SK-N-SH (cell line): ENCODE data around the gene LRRC27. TPM values are rescaled to one million over a fixed set of nuclear protein-coding genes. Genes with fewer than 3 reads are reported as not detected.

Experiments used
- CTCF ChIA-PET: fragments of 300-600, 350-600 bp; formaldehyde crosslinking; extraction: SDS; loops from one replicate; lab custom pipeline; 2021; lab: Yijun Ruan, JAX
- POLR2A ChIA-PET: fragments of 350-600 bp; sonication (Branson Sonifier 250); formaldehyde crosslinking; extraction: SDS; loops from one replicate; lab custom pipeline; 2020; ENCODE audit warnings: antibody characterized with exemption, inconsistent platforms; lab: Yijun Ruan, JAX
- DNase-seq: peaks from one replicate; pipeline ENCODE4 v3.0.0; 2012
- H2AFZ ChIP-seq: fragments of 200-600 bp; sonication (generic); 2 replicates; pipeline ENCODE4 v1.8.1; 2016; ENCODE audit warnings: antibody characterized with exemption, mild to moderate bottlenecking, low read depth
- H3F3A ChIP-seq: fragments of 200-600 bp; sonication (generic); replicated peaks from 2 replicates; pipeline ENCODE3; 2016; ENCODE audit warnings: antibody characterized with exemption, mild to moderate bottlenecking; ENCODE audit not compliant: insufficient read depth
- H3K27ac ChIP-seq, 2 experiments: fragments of 200-500 bp in 1 of 2; fragments of 200-600 bp in 1 of 2; sonication (Bioruptor generic) in 1 of 2; sonication (generic), shearing (Covaris generic) in 1 of 2; 2 replicates each; pipeline versions ENCODE4 v1.5.1 to v1.6.1; 2014 to 2016; ENCODE audit warnings: low read depth in 2 of 2, inconsistent platforms in 1 of 2, low read length in 1 of 2, mild to moderate bottlenecking in 1 of 2, mixed read lengths in 1 of 2
- H3K27me3 ChIP-seq: fragments of 200-600 bp; sonication (generic), shearing (Covaris generic); 2 replicates; pipeline ENCODE4 v1.6.1; 2016; ENCODE audit warnings: mixed run types; ENCODE audit not compliant: insufficient read depth
- H3K36me3 ChIP-seq, 2 experiments: fragments of 200-500 bp in 1 of 2; fragments of 200-600 bp in 1 of 2; sonication (Bioruptor generic) in 1 of 2; sonication (generic) in 1 of 2; replicated peaks in 1 of 2; 2 replicates each; pipeline versions ENCODE3 to v1.5.1; 2014 to 2016; ENCODE audit warnings: low read length in 1 of 2, mild to moderate bottlenecking in 1 of 2; ENCODE audit not compliant: insufficient read depth in 2 of 2, control insufficient read depth in 1 of 2
- H3K4me1 ChIP-seq, 2 experiments: fragments of 200-500 bp in 1 of 2; fragments of 200-600 bp in 1 of 2; sonication (Bioruptor generic) in 1 of 2; sonication (generic), shearing (Covaris generic) in 1 of 2; 2 replicates each; pipeline versions ENCODE4 v1.5.1 to v1.6.1; 2014 to 2016; ENCODE audit warnings: low read depth in 1 of 2, low read length in 1 of 2, mixed run types in 1 of 2; ENCODE audit not compliant: insufficient read depth in 2 of 2, control insufficient read depth in 1 of 2
- H3K4me2 ChIP-seq: fragments of 200-600 bp; sonication (generic), shearing (Covaris generic); 2 replicates; pipeline ENCODE4 v1.6.1; 2017; ENCODE audit warnings: mixed run types
- H3K4me3 ChIP-seq, 2 experiments: fragments of 200-500 bp in 1 of 2; fragments of 200-600 bp in 1 of 2; sonication (Bioruptor generic) in 1 of 2; sonication (generic), shearing (Covaris generic) in 1 of 2; 2 replicates each; pipeline versions ENCODE4 v1.5.1 to v1.8.1; 2014 to 2016; ENCODE audit warnings: low read depth in 2 of 2, inconsistent platforms in 1 of 2, low read length in 1 of 2, mild to moderate bottlenecking in 1 of 2, mixed read lengths in 1 of 2, moderate library complexity in 1 of 2
- H3K79me2 ChIP-seq: fragments of 200-600 bp; sonication (generic); 2 replicates; pipeline ENCODE4 v1.8.1; 2017; ENCODE audit warnings: mild to moderate bottlenecking; ENCODE audit not compliant: insufficient read depth
- H3K9ac ChIP-seq: fragments of 200-600 bp; sonication (generic); 2 replicates; pipeline ENCODE4 v1.6.1; 2017; ENCODE audit warnings: mixed run types
- H3K9me2 ChIP-seq: fragments of 200-600 bp; sonication (generic); 2 replicates; pipeline ENCODE4 v1.6.1; 2017; ENCODE audit warnings: mixed run types
- H3K9me3 ChIP-seq: fragments of 200-600 bp; sonication (generic); 2 replicates; pipeline ENCODE4 v1.6.1; 2017; ENCODE audit warnings: mixed run types, mild to moderate bottlenecking, moderate library complexity
- H4K20me1 ChIP-seq: fragments of 200-600 bp; sonication (generic); 2 replicates; pipeline ENCODE4 v1.6.1; 2017; ENCODE audit warnings: mild to moderate bottlenecking, mixed run types; ENCODE audit not compliant: insufficient read depth
- CHD2 ChIP-seq: fragments of 150-350 bp; IDR thresholded peaks from 2 replicates; pipeline ENCODE4 v1.6.1; 2018; ENCODE audit warnings: low read length; ENCODE audit not compliant: partially characterized antibody
- CTCF ChIP-seq: fragments of 200-600 bp; sonication (generic); IDR thresholded peaks from 2 replicates; pipeline ENCODE4 v1.6.1; 2017; ENCODE audit warnings: antibody characterized with exemption, mild to moderate bottlenecking, moderate library complexity
- ELF1 ChIP-seq: IDR thresholded peaks from 2 replicates; pipeline ENCODE4 v1.4.0; 2012
- EP300 ChIP-seq, 2 experiments: IDR thresholded peaks; 2 replicates each; pipeline versions ENCODE4 v1.4.0 to v1.6.1; 2012; ENCODE audit warnings: borderline replicate concordance in 1 of 2, low read depth in 1 of 2, low read length in 1 of 2
- FOXM1 ChIP-seq: IDR thresholded peaks from 2 replicates; pipeline ENCODE4 v1.4.0; 2012; ENCODE audit warnings: low read depth, mild to moderate bottlenecking
- GABPA ChIP-seq: IDR thresholded peaks from 2 replicates; pipeline ENCODE4 v1.4.0; 2012; ENCODE audit warnings: low read depth, mild to moderate bottlenecking
- GATA2 ChIP-seq: sonication (generic); formaldehyde crosslinking; IDR thresholded peaks from 2 replicates; pipeline ENCODE4 v1.5.0; 2020; ENCODE audit warnings: mild to moderate bottlenecking, missing genetic modification reagents
- JUND ChIP-seq: IDR thresholded peaks from 2 replicates; pipeline ENCODE4 v1.4.0; 2012
- MAX ChIP-seq: IDR thresholded peaks from 2 replicates; pipeline ENCODE4 v1.4.0; 2012; ENCODE audit warnings: low read depth
- NFIC ChIP-seq: IDR thresholded peaks from 2 replicates; pipeline ENCODE4 v1.4.0; 2012; ENCODE audit warnings: borderline replicate concordance
- NRF1 ChIP-seq: IDR thresholded peaks from 2 replicates; pipeline ENCODE4 v1.6.1; 2012; ENCODE audit warnings: low read depth, mild to moderate bottlenecking, low read length
- POLR2AphosphoS5 ChIP-seq: IDR thresholded peaks from 2 replicates; pipeline ENCODE4 v1.6.1; 2012; ENCODE audit warnings: low read depth, low read length
- RCOR1 ChIP-seq: fragments of 150-350 bp; IDR thresholded peaks from 2 replicates; pipeline ENCODE4 v1.6.1; 2017; ENCODE audit warnings: antibody characterized with exemption, low read length
- RFX5 ChIP-seq: IDR thresholded peaks from 2 replicates; pipeline ENCODE4 v1.6.1; 2012; ENCODE audit warnings: mild to moderate bottlenecking, improper control_type of control experiment, low read length
- TAF1 ChIP-seq: IDR thresholded peaks from 2 replicates; pipeline ENCODE4 v1.6.1; 2012; ENCODE audit warnings: low read depth, mild to moderate bottlenecking, low read length, moderate library complexity, borderline replicate concordance
- TEAD4 ChIP-seq: IDR thresholded peaks from 2 replicates; pipeline ENCODE4 v1.4.0; 2012; ENCODE audit warnings: mild to moderate bottlenecking, borderline replicate concordance; ENCODE audit not compliant: insufficient read depth
- USF1 ChIP-seq: IDR thresholded peaks from 2 replicates; pipeline ENCODE4 v1.4.0; 2012; ENCODE audit warnings: low read depth, borderline replicate concordance
- YY1 ChIP-seq: IDR thresholded peaks from 2 replicates; pipeline ENCODE4 v1.4.0; 2012; ENCODE audit warnings: low read depth, mild to moderate bottlenecking
- WGBS: methylation state at CpG from one replicate; pipeline ENCODE4 v1.1.6; 2017; ENCODE audit warnings: low lambda C conversion rate; 5-methylcytosine and 5-hydroxymethylcytosine counted together
- polyA plus RNA-seq, 3 experiments: library from polyadenylated mRNA; depleted of rRNA; stranded (reverse); fragments of >200 nt; gene quantifications; 2 replicates each; pipeline ENCODE4 v1.2.3, GENCODE V29; 2012

LRRC27 gene
- polyA plus RNA-seq, 1 of the 3 experiments (the other 2 are of a cell fraction), result 10.0 TPM

- POLR2A ChIA-PET, result interaction anchor here (0.6 kb wide), 1 partner anchor 126 kb away, joined by 3 read pairs; no protein-coding TSS in a partner anchor
- WGBS, result 93% methylated on average over 8 of the region's 11 CpGs
Measured at GRCh38 chr10:132350391-132350790, 18.4 kb downstream of the LRRC27 start.

DNA sequence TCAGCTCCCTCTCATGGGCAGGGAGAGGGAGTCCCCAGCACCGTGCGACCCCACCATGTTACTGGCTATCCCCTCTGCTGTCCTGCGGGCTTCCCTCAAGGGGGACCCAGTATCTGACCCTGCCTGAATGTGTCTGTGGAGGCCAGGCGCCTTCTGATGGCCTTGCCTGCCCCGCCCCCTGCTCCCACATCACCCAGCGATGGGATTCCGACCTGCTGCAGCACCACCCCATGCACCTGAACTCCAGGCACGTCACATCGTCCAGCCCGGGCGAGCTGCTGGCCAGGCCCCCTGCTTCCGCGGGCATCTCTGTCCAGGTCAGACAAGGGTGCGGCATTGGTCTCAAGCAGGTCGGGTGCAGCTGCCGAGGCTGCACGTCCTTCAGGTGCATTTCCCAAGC is 19.0 kb downstream of the LRRC27 start:
- H3K9me3 ChIP-seq, result no peaks in the 10 kb centered on the region
- H3K4me1 ChIP-seq, result no peaks in the 10 kb centered on the region
- H2AFZ ChIP-seq, result no peak overlapping the region
- H3K4me3 ChIP-seq, result no peak overlapping the region
- H3K9ac ChIP-seq, result no peak overlapping the region
- no peak for TF ChIP-seq RFX5
- TF ChIP-seq MAX, result no peak
- no peak for TF ChIP-seq POLR2AphosphoS5
- TF ChIP-seq USF1, result no peak
- no peak for TF ChIP-seq GATA2 (CRISPR knock-in tag)
- no peak for TF ChIP-seq RCOR1
- H3F3A ChIP-seq, result no peaks in the 10 kb centered on the region
- no peak overlapping the region for H3K4me2 ChIP-seq
- H3K27me3 ChIP-seq, result no peaks in the 10 kb centered on the region
- H3K79me2 ChIP-seq, result no peaks in the 10 kb centered on the region
- H3K36me3 ChIP-seq, result peaks cover 1 to 17% of the 10 kb centered on the region in 2 experiments
- no peak overlapping the region for H3K27ac ChIP-seq
- no peaks in the 10 kb centered on the region for H3K9me2 ChIP-seq
- no peak for DNase-seq
- 95% methylated on average over 17 of the region's 17 CpGs for WGBS
- POLR2A ChIA-PET, result no interaction called here
- H4K20me1 ChIP-seq, result peaks cover 5% of the 10 kb centered on the region; the same call in 1 of the 2 replicates
- CTCF ChIA-PET, result interaction anchor here (1.0 to 4.8 kb wide), 4 partner anchors 8 to 127 kb away, joined by 3 to 31 read pairs (median 18); no protein-coding TSS in a partner anchor

More at GRCh38 chr10:132350391-132350790, 18.4 kb downstream of the LRRC27 start:
- no peaks in the 10 kb centered on the region for H3K79me2 ChIP-seq
- H3K9me3 ChIP-seq, result no peaks in the 10 kb centered on the region
- H3K4me3 ChIP-seq, result no peak overlapping the region
- TF ChIP-seq EP300 (IDR thresholded peaks at IDR 0.05; ENCODE audit: borderline replicate concordance in 1 of 2, low read depth in 1 of 2, low read length in 1 of 2) (no peak), CHD2 (no peak), RCOR1 (no peak), YY1 (no peak), POLR2AphosphoS5 (no peak), TAF1 (no peak), JUND (no peak), ELF1 (no peak), NFIC (no peak), USF1 (no peak), FOXM1 (no peak), MAX (no peak), GABPA (no peak), TEAD4 (no peak), CTCF (no peak), NRF1 (no peak)
- H3K27ac ChIP-seq, result no peak overlapping the region
- peaks cover 5 to 17% of the 10 kb centered on the region in 2 experiments for H3K36me3 ChIP-seq
- H3K27me3 ChIP-seq, result no peaks in the 10 kb centered on the region
- CTCF ChIA-PET, result interaction anchor here (3.8 to 4.8 kb wide), 2 partner anchors 10 to 126 kb away, joined by 30 to 31 read pairs; no protein-coding TSS in a partner anchor
- peaks cover 5% of the 10 kb centered on the region; the same call in 1 of the 2 replicates for H4K20me1 ChIP-seq
- no peak overlapping the region for H3K9ac ChIP-seq
- H3K4me1 ChIP-seq, result no peaks in the 10 kb centered on the region
- DNase-seq, result no peak
- H3K9me2 ChIP-seq, result no peaks in the 10 kb centered on the region
- H3F3A ChIP-seq, result no peaks in the 10 kb centered on the region
- no peak overlapping the region for H3K4me2 ChIP-seq
- H2AFZ ChIP-seq, result no peak overlapping the region
